ENCODE data around the gene AASS. TPM values are rescaled to one million over a fixed set of nuclear protein-coding genes. Genes with fewer than 3 reads are reported as not detected.

The AASS gene
- total RNA-seq, 2 donors from 2014 or later, result 28.5 to 37.9 TPM

GRCh38 chr7:122070062-122070461 lies 74.0 kb downstream of the AASS start:
- no peak overlapping the region for H3K27ac ChIP-seq
- TF ChIP-seq CTCF (IDR thresholded peaks at IDR 0.05) (no peak), POLR2A (IDR thresholded peaks at IDR 0.05) (no peak)
- no peak for DNase-seq
- no peaks in the 10 kb centered on the region for H3K27me3 ChIP-seq
- H3K4me3 ChIP-seq, result no peak overlapping the region
- H3K9me3 ChIP-seq, result no peaks in the 10 kb centered on the region
- no peak for ATAC-seq
- peaks cover 0 to 2% of the 10 kb centered on the region in 2 donors for H3K36me3 ChIP-seq (replicated peaks in 1 of 2; ENCODE audit: insufficient read depth in 1 of 2, low read depth in 2 of 2)
- no peaks in the 10 kb centered on the region for H3K4me1 ChIP-seq
- 32 to 40% methylated on average over 1 of the region's 1 CpG for WGBS, 2 donors
- intact Hi-C loops (cut with DNase I), result no loop called here

GRCh38 chr7:122068999-122069398 lies 75.0 kb downstream of the AASS start:
- Histone ChIP-seq H3K4me1 (no peaks in the 10 kb centered on the region), H3K4me3 (no peak overlapping the region), H3K27me3 (no peaks in the 10 kb centered on the region), H3K36me3 (replicated peaks in 1 of 2; ENCODE audit: insufficient read depth in 1 of 2, low read depth in 2 of 2) (peaks cover 0 to under 1% of the 10 kb centered on the region in 2 donors), H3K9me3 (no peaks in the 10 kb centered on the region), H3K27ac (no peak overlapping the region)
- no peak for DNase-seq
- TF ChIP-seq POLR2A (IDR thresholded peaks at IDR 0.05) (no peak), CTCF (IDR thresholded peaks at IDR 0.05) (no peak)
- intact Hi-C loops (cut with DNase I), result no loop called here
- no peak for ATAC-seq
- WGBS, 2 donors, result 53 to 64% methylated on average over 3 of the region's 3 CpGs

- 66 to 72% methylated on average over 1 of the region's 1 CpG for WGBS, 2 donors
Measured at GRCh38 chr7:122068046-122068445, 76.0 kb downstream of the AASS start.

GRCh38 chr7:122067077-122067476 lies 77.0 kb downstream of the AASS start:
- no peaks in the 10 kb centered on the region for H3K4me1 ChIP-seq
- TF ChIP-seq CTCF (IDR thresholded peaks at IDR 0.05) (no peak), POLR2A (IDR thresholded peaks at IDR 0.05) (no peak)
- ATAC-seq, result no peak
- H3K4me3 ChIP-seq, result no peak overlapping the region
- no peaks in the 10 kb centered on the region for H3K36me3 ChIP-seq (replicated peaks in 1 of 2; ENCODE audit: insufficient read depth in 1 of 2, low read depth in 2 of 2)
- no peak overlapping the region for H3K27ac ChIP-seq
- WGBS, 2 donors, result 87% methylated on average over 1 of the region's 1 CpG; no CpG with 5 or more reads in 1 of the 2 donors
- no peaks in the 10 kb centered on the region for H3K27me3 ChIP-seq
- H3K9me3 ChIP-seq, result no peaks in the 10 kb centered on the region
- intact Hi-C loops (cut with DNase I), result no loop called here
- no peak for DNase-seq

More at GRCh38 chr7:122068046-122068445, 76.0 kb downstream of the AASS start:
- no peak overlapping the region for H3K27ac ChIP-seq
- TF ChIP-seq CTCF (IDR thresholded peaks at IDR 0.05) (no peak), POLR2A (IDR thresholded peaks at IDR 0.05) (no peak)
- H3K36me3 ChIP-seq (replicated peaks in 1 of 2; ENCODE audit: insufficient read depth in 1 of 2, low read depth in 2 of 2), result no peaks in the 10 kb centered on the region
- ATAC-seq (no peak), DNase-seq (no peak)
- intact Hi-C loops (cut with DNase I), result no loop called here
- H3K4me3 ChIP-seq, result no peak overlapping the region
- no peaks in the 10 kb centered on the region for H3K27me3 ChIP-seq
- no peaks in the 10 kb centered on the region for H3K9me3 ChIP-seq
- H3K4me1 ChIP-seq, result no peaks in the 10 kb centered on the region

GRCh38 chr7:122064971-122065370 lies 79.1 kb downstream of the AASS start:
- intact Hi-C loops (cut with DNase I), result no loop called here
- H3K9me3 ChIP-seq, result no peaks in the 10 kb centered on the region
- H3K36me3 ChIP-seq (replicated peaks in 1 of 2; ENCODE audit: insufficient read depth in 1 of 2, low read depth in 2 of 2), result no peaks in the 10 kb centered on the region
- WGBS, 2 donors, result 80 to 82% methylated on average over 4 of the region's 4 CpGs
- H3K27ac ChIP-seq, result no peak overlapping the region
- no peaks in the 10 kb centered on the region for H3K4me1 ChIP-seq
- H3K27me3 ChIP-seq, result no peaks in the 10 kb centered on the region
- H3K4me3 ChIP-seq, result no peak overlapping the region
- DNase-seq, result no peak
- ATAC-seq, result no peak
- TF ChIP-seq POLR2A (IDR thresholded peaks at IDR 0.05) (no peak), CTCF (IDR thresholded peaks at IDR 0.05) (no peak)
